HG02588 (cell line): ENCODE measurements around the gene MAST4.
"Not testable (repeated sequence)": the region's sequence is repeated elsewhere in the genome, so short reads cannot be mapped to it uniquely, and the experiment has no call there.

ENCODE experiments used
- ATAC-seq: cut with Tn5 transposase; IDR thresholded peaks from one replicate; pipeline ENCODE4 v1.9.1; 2021; ENCODE audit warnings: mild to moderate bottlenecking, moderate library complexity; ENCODE audit not compliant: unreplicated experiment

MAST4 gene

DNA sequence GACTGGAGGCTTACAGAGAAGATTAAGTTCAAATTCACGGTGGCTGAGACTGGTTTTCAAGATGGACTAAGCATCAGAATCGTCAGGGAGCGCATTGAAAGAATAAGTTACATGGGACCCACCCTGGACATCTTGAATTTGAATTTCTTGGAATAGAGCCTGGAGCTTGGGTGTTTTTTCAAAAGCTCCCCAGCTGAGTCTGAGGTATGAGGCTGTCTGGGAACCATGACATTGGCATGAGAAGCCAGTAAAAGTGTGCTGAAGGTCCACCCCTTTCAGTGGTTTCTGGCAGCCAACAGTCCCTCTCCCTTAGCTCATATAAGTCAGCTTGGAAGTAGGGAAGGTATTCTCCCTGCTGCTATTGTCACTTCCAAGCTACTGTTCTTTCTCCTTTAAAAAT, 97.8 kb downstream of the MAST4 start:
- no peak for ATAC-seq

DNA sequence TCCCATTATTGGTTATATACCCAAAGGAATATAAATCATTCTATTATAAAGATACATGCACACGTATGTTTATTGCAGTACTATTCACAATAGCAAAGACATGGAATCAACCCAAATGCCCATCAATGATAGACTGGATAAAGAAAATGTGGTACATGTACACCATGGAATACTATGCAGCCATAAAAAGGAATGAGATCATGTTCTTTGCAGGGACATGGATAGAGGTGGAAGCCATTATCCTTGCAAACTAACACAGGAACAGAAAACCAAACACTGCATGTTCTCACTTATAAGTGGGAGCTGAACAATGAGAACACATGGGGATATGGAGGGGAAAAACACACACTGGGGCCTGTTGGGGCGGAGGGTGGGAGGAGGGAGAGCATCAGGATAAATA, 99.6 kb downstream of the MAST4 start:
- not testable (repeated sequence) for ATAC-seq

- ATAC-seq: no peak
Measured at GRCh38 chr5:66697796-66698564, 101.8 kb downstream of the MAST4 start.

DNA sequence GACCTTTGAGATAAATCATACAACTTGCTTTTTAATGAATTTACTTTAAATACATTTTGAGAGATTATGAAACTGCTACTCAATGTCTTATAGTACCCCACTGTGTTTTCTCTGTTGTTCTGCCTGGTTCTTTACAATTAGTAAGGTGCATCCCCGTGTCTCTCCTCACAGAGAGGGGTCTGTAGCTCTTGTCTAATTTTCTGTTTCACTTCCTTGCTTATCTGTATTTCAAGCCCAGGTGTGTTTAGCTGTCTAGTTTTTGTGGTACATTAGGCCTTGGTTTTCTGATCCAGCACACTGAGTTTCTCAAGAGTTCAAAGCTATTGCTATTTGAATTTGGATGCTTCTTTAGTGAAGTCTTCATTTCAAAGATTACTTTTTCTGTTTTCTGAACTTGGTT, 105.1 kb downstream of the MAST4 start:
- peak; percentile 79 for ATAC-seq

DNA sequence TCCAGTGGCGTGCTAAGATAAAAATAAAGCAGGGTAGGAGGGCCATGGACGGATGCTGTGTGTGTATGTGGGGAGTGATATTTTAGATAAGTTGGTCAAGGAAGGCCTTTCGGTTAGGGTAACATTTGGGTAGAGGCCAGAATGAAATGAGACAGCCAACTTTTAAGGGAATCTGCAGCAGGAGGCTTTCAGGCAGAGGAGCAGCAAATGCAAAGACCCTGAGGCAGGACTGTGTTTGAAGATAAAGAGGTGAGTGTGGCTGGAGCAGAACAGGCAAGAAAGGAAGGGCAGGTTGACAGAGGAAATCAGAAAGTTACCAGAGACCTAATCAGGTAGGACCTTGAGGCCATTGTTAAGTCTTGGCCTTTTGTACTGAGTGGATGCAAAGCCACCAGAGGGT, 106.2 kb downstream of the MAST4 start:
- no peak for ATAC-seq

DNA sequence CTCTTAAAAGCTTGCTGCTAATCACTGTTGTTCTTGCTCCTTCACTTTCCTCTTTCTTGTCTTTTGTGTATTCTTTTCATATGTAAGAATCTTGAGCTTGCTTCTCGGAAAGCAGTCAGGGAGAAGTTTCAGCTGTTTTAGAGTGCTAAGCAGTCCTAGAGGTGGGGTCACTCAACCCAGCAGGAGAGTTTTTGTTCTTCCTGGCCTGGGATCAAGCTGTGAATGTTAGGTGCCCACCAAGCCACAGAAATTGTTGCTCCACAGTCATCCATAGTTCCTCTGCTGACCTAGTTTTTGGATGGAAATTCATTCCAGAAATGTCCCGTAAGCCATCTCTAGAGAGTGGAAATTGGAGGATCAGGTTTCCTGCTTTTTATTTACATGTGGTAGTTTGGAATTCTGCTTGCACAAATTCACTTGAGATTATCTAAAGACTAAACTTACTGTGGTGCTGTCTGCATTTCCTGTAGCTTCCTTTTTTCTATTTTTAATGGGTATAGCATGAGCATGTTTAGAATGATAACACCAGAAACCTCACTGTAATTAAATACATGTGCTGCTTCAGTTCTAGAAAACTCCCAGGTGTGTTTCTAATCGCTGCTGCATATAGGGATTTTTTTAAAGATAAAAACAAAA, 108.7 kb downstream of the MAST4 start:
- no peak for ATAC-seq

GRCh38 chr5:66708368-66708767, 112.2 kb downstream of the MAST4 start:
- no peak for ATAC-seq

DNA sequence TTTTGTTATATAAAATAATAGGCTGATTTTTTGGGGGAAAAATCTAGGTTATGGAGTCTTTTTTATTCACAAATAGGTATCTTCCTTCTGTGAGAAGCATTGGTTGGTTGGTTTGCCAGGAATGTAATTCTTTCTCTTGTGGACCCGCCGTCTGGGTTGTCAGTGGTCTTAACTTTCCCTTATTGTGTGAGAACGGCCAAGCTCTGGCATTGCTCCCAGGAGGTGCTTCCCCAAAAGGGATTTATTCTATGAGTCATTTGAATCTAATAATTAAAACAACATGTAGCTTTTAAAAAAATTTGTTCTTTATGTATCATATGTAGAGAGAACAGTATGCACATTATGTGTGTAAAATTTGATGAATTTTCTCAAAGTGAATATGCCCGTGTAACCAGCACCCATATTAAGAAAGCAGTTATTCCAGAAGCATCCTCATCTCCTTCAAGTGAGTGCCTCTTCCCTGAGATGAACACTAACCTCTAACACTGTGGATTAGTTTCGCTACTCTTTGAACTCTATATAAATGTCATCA, 114.4 kb downstream of the MAST4 start:
- ATAC-seq: no peak

GRCh38 chr5:66713998-66714397, 117.8 kb downstream of the MAST4 start:
- no peak for ATAC-seq

GRCh38 chr5:66717455-66718373, 121.5 kb downstream of the MAST4 start:
- no peak for ATAC-seq

DNA sequence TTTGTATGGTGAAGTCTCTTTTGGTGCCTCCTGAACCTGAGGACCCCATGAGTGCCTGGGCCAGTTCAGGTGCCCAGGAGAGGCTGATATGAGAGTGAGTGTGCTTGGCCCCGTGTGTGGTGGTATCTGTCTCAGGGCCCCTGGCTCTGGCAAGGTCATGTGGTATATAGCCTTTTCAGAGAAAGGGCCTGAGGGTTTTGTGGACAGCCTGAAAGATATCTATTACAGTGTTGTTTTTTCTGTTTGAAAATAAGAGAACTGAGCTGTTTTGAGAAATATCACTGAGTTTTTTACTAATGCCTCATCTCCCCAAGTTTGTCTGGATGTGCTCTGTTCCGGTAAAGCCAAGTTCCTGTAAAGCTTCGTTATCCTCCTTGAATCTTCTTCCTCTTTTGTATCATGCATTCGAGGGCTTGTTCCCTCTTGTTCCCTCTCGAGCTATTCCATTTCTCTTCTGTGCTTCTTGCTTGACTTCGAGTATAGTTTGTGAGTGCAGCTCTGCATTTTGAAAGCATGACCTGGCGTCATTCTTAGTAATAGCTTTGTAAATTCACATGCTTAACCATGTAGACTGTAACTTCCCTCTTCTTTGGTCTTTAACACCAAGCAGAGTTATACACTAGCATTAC, 122.3 kb downstream of the MAST4 start:
- ATAC-seq: no peak

DNA sequence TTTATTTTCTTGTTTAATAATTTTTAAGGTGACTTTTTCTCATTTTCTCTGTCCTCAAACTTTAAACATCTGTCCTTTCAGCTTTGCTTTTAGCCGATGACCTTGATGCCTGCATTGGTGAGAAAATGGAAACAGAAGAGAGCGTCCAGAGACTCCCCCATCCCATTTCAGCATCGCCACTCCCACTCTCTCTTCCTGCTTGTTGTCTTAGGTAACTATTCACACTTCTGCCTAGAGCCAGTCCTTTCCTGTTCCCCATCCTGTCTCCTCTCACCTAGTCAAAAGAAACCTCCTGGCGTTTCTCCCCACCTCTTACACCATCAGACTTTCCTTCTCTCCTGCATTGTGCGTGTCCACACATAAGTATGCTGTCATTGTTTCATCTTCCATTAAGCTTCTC, 124.6 kb downstream of the MAST4 start:
- no peak for ATAC-seq

DNA sequence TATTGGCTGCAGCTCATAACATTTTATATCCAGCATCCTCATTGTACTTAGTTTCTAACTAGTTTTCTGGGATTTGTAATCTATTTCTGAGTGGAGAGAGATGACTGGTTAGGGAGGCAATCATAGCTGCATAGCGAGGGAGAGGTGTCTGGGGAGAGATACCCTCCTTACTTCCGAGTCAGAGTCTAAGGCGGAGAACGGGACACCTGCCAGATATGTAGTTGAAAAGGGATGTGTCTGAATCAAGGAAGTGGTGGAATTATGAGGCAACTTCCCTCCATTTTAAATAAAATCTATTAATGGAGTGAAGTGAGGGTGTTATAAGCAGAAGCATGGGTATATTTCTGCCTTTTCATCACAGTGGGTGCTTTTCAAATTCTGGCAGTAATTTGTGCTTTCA, 126.5 kb downstream of the MAST4 start:
- no peak for ATAC-seq

DNA sequence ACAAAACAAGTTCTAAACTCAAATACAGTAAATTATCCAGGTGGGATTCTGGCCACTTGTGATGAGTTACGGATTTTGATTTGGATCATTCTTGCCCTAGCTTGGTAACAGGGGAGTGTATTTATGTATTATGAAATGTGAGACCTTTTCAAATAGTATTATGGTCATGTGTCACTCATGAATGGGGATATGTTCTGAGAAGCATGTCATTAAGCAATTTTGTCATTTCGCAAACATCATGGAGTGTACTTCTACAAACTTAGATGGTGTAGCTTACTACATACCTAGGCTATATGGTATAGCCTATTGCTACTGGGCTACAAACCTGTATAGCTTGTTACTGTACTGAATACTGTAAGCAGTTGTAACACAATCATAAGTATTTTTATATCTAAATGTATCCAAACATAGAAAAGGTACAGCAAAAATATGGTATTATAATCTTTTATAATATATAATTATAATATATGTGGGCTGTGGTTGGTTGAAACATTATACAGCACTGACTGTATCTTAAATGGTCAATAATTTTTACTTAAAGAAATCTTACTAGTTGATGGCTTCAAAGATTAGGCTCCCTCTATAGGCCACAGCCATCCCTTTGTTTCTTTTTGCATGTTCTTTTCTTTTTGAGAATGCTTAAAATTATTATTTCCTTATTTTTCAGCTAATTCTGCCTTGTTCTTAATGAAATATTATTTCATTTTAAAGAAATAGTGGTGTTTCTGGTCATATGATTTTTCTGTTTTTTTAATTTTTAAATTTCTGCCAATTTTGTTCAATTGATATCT, 128.4 kb downstream of the MAST4 start:
- no peak for ATAC-seq

DNA sequence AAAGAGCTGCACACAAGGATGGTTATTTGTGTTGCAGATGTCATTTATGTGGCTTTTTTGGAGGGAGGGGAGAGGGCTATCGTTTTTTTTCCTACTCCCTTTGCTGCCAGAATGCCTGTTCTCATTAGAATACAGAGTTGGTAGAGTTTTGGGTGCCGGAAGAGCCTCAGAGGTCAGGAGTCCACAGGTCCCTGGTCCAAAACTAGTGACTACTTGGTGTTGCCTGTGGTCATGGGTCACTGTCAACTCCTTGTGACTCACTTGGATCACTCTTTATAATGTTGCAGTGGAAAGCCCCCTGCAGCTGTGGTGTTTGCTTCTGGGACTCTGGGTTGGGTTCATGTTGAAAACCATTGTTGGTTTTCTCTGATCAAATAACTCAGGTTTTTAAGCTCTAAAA, 131.4 kb downstream of the MAST4 start:
- no peak for ATAC-seq

DNA sequence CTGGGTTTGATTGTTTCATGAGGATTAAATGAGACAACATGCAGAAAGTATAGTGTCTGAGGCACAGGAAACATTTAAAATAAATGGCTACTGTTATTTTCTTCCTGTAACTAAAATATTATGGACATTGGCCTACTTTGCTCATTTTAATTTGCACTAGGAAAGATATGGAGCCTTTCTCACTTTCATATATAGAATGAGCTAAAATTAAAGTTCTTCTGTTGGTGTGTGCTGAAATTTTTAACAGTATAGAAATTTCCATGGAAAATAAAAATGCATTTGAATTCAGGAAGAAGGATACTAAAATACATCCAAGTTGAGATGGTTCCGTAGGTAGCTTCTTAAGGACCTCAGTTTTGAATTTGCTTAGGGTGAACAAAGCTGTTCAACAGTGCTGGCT, 131.9 kb downstream of the MAST4 start:
- ATAC-seq: no peak

DNA sequence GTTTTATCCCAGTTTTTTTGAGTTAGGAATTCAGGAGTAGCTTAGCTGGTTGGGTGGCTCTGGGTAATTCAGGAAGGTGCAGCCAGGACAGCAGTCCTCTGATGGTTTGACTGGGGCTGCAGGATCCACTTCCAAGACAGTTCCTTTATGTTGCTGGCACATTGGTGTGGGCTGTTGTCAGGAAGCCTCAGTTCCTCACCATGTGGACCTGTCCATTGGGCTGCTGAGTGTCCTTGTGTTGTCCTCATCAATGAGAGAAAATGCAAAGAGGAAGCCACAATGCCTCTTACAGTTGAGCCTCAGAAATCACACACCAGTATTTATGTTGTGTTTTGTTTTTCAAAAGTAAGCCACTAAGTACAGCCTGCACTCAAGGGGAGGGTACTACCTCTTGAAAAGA, 140.9 kb downstream of the MAST4 start:
- no peak for ATAC-seq

DNA sequence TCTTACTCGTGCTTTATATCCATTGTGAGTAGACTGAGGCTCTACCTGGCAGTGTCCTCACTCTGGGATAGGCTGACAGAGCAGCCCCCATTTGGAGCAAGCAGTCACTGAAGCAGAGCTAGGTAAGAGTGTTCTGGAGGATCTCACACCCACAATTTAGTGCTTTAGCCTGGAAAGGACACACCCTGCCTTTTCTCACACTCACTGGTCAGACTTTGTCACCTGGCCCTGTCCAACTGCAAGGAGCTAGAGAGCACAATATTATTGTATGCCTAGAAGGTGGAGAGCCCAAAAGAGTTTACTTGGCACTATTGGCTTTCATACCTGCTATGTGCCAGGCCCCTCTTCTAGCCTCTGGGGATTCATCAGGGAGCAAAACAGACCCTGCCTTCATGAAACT, 141.9 kb downstream of the MAST4 start:
- no peak for ATAC-seq

DNA sequence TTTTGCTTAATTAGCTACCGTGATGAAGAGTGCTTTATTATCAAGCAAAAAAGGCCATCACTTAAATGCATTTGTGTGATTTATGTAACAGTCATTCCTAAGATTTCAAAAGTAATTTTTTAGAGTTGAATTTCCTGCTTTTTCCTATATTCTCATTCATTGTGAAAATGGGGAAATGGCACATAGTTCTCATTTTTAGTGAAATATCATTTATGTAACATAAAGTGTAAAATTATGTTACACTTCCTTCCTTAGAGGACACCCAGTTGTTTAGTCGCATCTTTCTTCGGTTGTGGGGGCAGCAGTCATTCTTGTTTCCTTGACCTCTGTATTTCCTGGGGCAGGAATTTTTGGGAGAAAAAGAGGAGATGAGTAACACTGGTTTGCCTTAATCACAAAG, 142.8 kb downstream of the MAST4 start:
- ATAC-seq: no peak

DNA sequence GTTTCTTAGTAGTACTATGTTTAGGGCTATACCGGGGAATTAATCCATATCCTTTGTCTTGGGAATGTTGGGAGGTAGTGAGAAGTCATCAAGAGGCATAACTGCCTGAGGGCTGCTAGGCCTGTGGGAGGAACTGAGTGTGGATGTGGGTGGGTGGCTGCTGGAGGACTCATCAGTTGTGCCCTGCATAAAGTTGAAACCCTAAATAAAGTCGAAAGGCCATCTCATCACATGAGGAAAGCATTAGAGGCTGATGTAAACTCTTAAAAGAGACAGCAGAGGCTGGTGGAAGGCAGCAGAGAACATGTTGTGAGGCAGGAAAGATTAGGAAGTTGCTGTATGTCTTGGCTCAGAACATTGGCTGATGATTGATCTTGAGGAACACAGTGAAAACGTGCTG, 143.8 kb downstream of the MAST4 start:
- ATAC-seq: no peak
